Measurements from ENCODE around the gene TXNDC2.
"Not testable (repeated sequence)": the region's sequence is repeated elsewhere in the genome, so short reads cannot be mapped to it uniquely, and the experiment has no call there.

Gene TXNDC2

DNA sequence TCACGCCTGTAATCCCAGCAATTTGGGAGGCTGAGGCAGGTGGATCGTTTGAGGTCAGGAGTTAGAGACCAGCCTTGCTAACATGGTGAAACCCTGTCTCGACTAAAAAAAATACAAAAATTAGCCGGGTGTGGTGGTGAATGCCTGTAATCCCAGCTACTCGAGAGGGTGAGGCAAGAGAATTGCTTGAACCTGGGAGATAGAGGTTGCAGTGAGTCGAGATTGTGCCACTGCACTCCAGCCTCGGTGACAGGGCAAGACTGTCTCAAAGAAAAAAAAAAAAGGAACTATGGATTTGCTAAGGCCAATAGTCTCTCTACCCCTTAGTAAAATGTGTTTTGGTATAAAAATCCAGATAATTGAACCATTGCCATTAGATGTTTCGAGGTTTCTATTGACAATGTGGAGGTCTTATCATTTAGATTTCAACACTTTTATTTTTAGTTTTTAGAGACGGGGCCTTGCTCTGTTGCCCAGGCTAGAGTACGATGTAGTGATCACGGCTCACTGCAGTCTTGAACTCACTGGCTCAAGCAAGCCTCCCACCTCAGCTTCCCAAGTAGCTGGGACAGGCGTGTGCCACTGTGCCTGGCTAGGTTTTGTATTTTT is 1.1 kb upstream of the TXNDC2 start:
- DNase-seq (ENCODE audit: low read depth), result no peak

- no peak for DNase-seq (ENCODE audit: low read depth)
Measured at GRCh38 chr18:9886005-9886348, 204 bp downstream of the TXNDC2 start.

DNA sequence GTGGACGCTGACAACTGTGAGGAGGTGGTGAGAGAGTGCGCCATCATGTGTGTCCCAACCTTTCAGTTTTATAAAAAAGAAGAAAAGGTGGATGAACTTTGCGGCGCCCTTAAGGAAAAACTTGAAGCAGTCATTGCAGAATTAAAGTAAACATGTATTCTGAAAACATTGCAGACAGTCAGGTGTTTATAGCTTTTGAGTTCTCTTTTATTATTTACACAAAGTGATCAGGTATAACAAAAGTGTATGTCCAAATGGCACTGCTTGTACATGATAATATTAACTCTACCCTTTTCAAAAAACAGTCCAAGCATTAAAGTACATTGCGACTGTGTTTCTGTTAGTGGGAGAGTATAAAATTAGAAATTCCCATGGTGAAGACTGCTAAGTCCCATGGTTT is 2.2 kb downstream of the TXNDC2 start:
- no peak for DNase-seq (ENCODE audit: low read depth)

- no peak for DNase-seq (ENCODE audit: low read depth)
Measured at GRCh38 chr18:9890196-9890595, 4.4 kb downstream of the TXNDC2 start.

- no peak for DNase-seq (ENCODE audit: low read depth)
Measured at GRCh38 chr18:9890957-9891356, 5.2 kb downstream of the TXNDC2 start.

GRCh38 chr18:9891515-9891914 is 5.7 kb downstream of the TXNDC2 start:
- DNase-seq (ENCODE audit: low read depth), result not testable (repeated sequence)

- DNase-seq (ENCODE audit: low read depth), result no peak
Measured at GRCh38 chr18:9894454-9895068, 8.8 kb downstream of the TXNDC2 start.

- DNase-seq (ENCODE audit: low read depth), result no peak
Measured at GRCh38 chr18:9897129-9897528, 11.4 kb downstream of the TXNDC2 start.

DNA sequence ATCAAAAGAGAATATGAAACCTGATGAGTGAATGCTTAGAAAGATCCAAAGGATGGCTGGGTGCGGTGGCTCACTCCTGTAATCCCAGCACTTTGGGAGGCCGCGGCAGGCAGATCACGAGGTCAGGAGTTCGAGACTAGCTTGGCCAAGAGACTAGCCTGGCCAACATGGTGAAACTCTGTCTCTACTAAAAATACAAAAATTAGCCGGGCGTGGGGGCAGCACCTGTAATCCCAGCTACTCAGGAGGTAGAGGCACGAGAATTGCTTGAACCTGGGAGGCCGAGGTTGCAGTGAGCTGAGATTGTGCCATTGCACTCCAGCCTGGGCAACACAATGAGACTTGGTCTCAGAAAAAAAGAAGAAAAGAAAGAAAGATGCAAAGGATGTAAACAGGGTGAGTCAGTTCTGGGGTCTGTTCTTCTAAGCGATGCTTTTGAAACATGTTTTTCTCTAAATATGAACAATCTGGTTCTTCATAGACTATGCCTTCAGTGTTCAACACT is 12.1 kb downstream of the TXNDC2 start:
- DNase-seq (ENCODE audit: low read depth), result not testable (repeated sequence)

DNA sequence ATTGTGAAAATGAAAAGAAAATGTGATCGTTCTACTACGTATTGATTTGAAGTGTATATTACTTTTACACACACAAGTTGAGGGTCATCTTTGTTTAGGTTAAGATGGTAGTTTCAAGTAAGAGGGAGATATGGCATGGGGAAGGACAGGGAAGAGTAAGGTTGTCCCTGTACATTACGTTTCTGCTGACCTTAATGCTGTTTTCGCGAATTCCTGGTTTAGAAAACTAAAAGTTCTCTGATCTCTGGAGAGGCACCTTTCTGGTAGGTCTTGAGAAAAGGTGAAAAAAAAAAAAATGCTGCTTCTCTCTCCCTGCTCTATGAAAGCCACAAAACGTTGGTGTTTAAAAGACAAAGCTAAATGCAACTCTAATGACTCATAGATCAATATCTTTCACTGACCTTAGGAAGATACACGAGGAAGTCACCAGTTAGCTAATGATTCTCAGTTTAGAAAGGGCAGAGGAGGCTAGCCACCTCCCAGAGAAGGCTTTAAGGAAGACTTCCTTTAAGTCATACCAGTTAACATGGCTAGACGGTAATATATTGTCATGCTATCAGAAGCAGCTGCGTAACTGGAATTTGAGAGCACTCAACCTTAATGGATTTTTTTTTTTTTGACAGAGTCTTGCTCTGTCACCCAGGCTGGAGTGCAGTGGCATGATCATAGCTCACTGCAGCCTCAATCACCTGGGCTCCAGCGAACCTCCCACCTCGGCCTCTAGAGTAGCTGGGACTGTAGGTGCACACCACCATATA is 13.2 kb downstream of the TXNDC2 start:
- DNase-seq (ENCODE audit: low read depth), result no peak

- DNase-seq (ENCODE audit: low read depth), result not testable (repeated sequence)
Measured at GRCh38 chr18:9899550-9899930, 13.8 kb downstream of the TXNDC2 start.

DNA sequence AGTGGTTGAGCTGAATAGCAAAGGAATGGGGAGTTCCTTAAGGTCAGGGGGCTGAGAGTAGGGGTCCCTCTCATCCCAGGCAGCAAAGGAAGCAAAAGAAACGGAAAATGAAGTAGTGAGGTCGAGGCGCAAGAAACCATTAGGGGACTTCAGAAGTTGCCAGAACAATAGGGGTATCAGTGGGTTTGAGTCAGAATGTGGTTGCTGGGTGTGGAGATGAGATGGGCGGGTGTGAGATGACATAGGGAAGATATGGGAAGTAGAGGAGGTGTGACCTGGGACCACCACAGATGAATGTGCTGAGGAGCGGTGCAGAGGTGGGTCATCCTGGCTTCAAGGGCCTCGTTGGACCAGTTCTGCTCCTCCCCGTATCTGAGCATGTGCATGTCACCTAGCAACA is 14.9 kb downstream of the TXNDC2 start:
- DNase-seq (ENCODE audit: low read depth), result no peak

- DNase-seq (ENCODE audit: low read depth), result no peak
Measured at GRCh38 chr18:9901377-9901776, 15.6 kb downstream of the TXNDC2 start.

DNA sequence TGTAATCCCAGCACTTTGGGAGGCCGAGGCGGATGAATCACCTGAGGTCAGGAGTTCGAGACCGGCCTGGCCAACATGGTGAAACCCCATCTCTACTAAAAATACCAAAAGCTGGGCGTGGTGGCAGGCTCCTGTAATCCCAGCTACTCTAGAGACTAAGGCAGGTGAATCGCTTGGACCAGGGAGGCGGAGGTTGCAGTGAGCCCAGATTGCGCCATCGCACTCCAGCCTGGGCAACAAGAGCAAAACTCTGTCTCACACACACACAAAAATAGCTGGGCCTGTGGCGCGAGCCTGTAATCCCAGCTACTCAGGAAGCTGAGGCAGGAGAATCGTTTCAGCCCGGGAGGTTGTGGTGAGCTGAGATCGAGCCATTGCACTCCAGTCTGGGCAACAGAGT is 16.5 kb downstream of the TXNDC2 start:
- not testable (repeated sequence) for DNase-seq (ENCODE audit: low read depth)

DNA sequence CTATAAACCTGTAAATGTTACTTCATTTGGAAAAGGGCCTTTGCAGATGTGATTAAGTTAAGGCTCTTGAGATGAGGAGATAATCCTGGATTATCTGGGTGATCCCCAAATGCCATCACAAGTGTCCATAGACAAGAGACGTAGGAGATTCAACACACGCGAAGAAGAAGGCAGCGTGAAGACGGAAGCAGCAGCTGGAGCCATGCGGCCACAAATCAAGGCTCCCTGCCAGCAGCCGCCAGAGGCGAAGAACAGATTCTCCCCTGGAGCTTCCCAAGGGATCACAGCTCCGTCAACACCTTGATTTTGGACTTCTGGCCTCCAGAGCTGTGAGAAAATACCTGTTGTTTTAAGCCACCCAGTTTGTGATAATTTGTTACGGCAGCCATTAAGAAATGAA is 17.1 kb downstream of the TXNDC2 start:
- DNase-seq (ENCODE audit: low read depth), result no peak

GRCh38 chr18:9905401-9905922 is 19.7 kb downstream of the TXNDC2 start:
- DNase-seq (ENCODE audit: low read depth), result no peak

GRCh38 chr18:9906481-9906880 is 20.7 kb downstream of the TXNDC2 start:
- no peak for DNase-seq (ENCODE audit: low read depth)

GRCh38 chr18:9907867-9908266 is 22.1 kb downstream of the TXNDC2 start:
- no peak for DNase-seq (ENCODE audit: low read depth)

- DNase-seq (ENCODE audit: low read depth), result no peak
Measured at GRCh38 chr18:9910071-9910470, 24.3 kb downstream of the TXNDC2 start.

DNA sequence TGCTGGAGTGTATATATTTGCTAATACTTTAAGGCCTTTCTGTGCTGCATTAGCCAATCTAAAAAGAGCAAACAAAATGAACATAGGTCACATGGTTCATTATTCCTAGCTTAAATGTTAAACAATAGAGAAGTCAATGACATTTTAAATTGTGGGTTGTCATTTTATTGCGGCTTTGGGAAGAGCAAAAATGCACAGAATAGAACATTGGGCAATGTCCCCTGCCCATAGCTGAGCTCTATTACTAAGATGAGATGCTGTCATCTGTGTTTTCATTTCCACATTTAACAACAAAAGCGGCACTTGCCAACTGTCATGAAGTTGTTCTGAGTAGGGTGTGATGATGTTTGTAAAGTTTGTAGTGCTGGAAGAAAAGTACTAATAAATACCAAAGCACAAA is 24.9 kb downstream of the TXNDC2 start:
- DNase-seq (ENCODE audit: low read depth), result no peak

DNA sequence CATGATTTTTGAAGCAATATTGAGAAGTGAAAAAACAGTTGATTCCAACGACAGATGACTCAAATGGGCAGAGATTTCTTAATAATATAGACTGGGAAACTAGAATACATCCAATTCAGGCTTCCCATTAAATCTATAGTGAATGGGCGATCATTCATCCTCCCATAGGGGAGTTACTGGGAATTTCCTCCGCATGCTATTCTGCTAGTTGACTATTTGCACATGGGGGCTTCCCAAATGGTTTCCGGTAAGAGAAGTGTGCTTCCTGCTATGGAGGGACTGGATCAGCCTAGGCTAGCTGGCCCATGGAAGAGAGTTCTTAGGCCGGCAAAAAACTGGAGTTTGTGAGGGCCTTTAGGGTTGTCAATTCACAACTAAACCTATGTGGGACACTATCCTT is 25.5 kb downstream of the TXNDC2 start:
- DNase-seq (ENCODE audit: low read depth), result no peak

GRCh38 chr18:9912285-9912684 is 26.5 kb downstream of the TXNDC2 start:
- not testable (repeated sequence) for DNase-seq (ENCODE audit: low read depth)

DNA sequence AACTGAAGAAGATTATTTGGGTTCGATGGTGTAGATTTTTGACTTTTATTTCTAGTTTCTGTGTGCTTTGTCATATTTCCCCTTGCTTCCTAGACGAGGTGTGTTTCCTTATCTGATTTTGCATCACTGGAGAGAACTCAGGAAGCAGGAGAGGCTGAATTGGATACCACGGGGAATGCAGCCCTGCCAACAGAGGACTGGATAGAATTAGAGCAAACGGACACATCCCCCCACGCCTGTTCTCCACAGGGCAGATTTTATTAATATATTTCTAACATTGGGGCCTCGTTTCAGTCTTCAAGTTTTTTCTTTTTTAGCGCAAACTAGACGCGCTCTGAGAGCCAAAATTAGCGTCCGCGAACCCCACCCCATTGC is 27.4 kb downstream of the TXNDC2 start:
- no peak for DNase-seq (ENCODE audit: low read depth)
